OCI-LY1 (cell line): ENCODE data around the gene CAMK2D.

Experiments used
- H2AFZ ChIP-seq: fragments of 200-600 bp; sonication (generic), shearing (Covaris generic); 2 replicates; pipeline ENCODE4 v1.6.0; 2014; ENCODE audit warnings: antibody characterized with exemption, mild to moderate bottlenecking, low read length
- H3F3A ChIP-seq: fragments of 200-600 bp; sonication (generic), shearing (Covaris generic); 2 replicates; pipeline ENCODE4 v1.6.0; 2014; ENCODE audit warnings: mild to moderate bottlenecking, antibody characterized with exemption, low read length, moderate library complexity; ENCODE audit not compliant: insufficient read depth
- H3K27ac ChIP-seq: fragments of 200-600 bp; sonication (generic); 2 replicates; pipeline ENCODE4 v1.5.1; 2014; ENCODE audit warnings: low read length, mixed run types, mild to moderate bottlenecking, low read depth; ENCODE audit not compliant: poor library complexity, severe bottlenecking
- H3K27me3 ChIP-seq: fragments of 200-600 bp; sonication (generic); 2 replicates; pipeline ENCODE4 v1.6.0; 2014; ENCODE audit warnings: antibody characterized with exemption, mild to moderate bottlenecking, low read length, moderate library complexity; ENCODE audit not compliant: insufficient read depth
- H3K36me3 ChIP-seq: fragments of 200-600 bp; sonication (generic); 2 replicates; pipeline ENCODE4 v1.6.1; 2014; ENCODE audit warnings: mild to moderate bottlenecking, antibody characterized with exemption, low read length, moderate library complexity, mixed read lengths; ENCODE audit not compliant: insufficient read depth
- H3K4me1 ChIP-seq: fragments of 200-600 bp; sonication (generic); 2 replicates; pipeline ENCODE4 v1.5.1; 2014; ENCODE audit warnings: mild to moderate bottlenecking, low read length, moderate library complexity; ENCODE audit not compliant: insufficient read depth, severe bottlenecking
- H3K4me2 ChIP-seq: fragments of 200-600 bp; sonication (generic), shearing (Covaris generic); 2 replicates; pipeline ENCODE4 v1.6.1; 2014; ENCODE audit warnings: low read length
- H3K4me3 ChIP-seq: fragments of 200-600 bp; sonication (generic); 2 replicates; pipeline ENCODE4 v1.5.1; 2014; ENCODE audit warnings: low read length, low read depth, mild to moderate bottlenecking, mixed read lengths; ENCODE audit not compliant: poor library complexity, severe bottlenecking
- H3K79me2 ChIP-seq: fragments of 200-600 bp; shearing (Covaris generic); 2 replicates; pipeline ENCODE4 v1.6.1; 2016; ENCODE audit warnings: mixed run types, low read length, mixed read lengths; ENCODE audit not compliant: insufficient read depth
- H3K9ac ChIP-seq: fragments of 200-600 bp; sonication (generic), shearing (Covaris generic); 2 replicates; pipeline ENCODE4 v1.6.1; 2014; ENCODE audit warnings: mild to moderate bottlenecking, low read length, mixed read lengths
- H3K9me2 ChIP-seq: fragments of 200-600 bp; sonication (generic), shearing (Covaris generic); 2 replicates; pipeline ENCODE4 v1.6.1; 2014; ENCODE audit warnings: low read depth, mild to moderate bottlenecking, low read length, mixed read lengths
- H3K9me3 ChIP-seq: fragments of 200-600 bp; shearing (Covaris generic); 2 replicates; pipeline ENCODE4 v1.6.1; 2014; ENCODE audit warnings: low read length, mixed read lengths
- H4K20me1 ChIP-seq: fragments of 200-600 bp; sonication (generic), shearing (Covaris generic); 2 replicates; pipeline ENCODE4 v1.6.0; 2016; ENCODE audit warnings: mild to moderate bottlenecking, low read length; ENCODE audit not compliant: insufficient read depth
- CTCF ChIP-seq: fragments of 200-600 bp; sonication (generic), shearing (Covaris generic); IDR thresholded peaks from 2 replicates; pipeline ENCODE4 v1.5.1; 2017; ENCODE audit warnings: mild to moderate bottlenecking, antibody characterized with exemption, low read length, moderate library complexity, mixed read lengths
- EZH2 ChIP-seq: fragments of 200-600 bp; sonication (generic), shearing (Covaris generic); IDR thresholded peaks from 2 replicates; pipeline ENCODE4 v1.8.0; 2017; ENCODE audit warnings: borderline replicate concordance, mixed run types, mild to moderate bottlenecking, antibody characterized with exemption, low read length, moderate library complexity, mixed read lengths

Gene CAMK2D

DNA sequence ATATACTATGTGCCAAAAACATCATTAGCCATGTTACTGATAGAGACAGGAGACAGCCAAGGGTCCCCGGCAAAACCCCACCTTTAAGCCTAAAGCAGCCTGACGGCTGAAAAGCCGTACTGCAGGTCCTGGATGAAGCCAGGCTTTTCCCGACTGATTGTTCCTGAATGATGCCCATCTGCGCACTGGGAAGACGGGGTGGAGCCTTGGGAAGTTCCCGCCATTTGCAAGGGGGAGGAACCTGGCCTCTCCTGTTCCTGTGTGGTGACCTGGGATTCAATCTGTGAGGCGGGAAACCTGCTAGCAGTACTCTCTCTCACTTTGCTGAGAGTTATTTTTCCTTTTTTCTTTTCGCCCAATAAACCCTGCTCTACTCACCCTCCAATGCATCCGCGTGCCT, 15.1 kb upstream of the CAMK2D start:
- H3K36me3 ChIP-seq = no peaks in the 10 kb centered on the region
- no peaks in the 10 kb centered on the region for H4K20me1 ChIP-seq
- H3K4me3 ChIP-seq = no peak overlapping the region
- H3K4me2 ChIP-seq = no peak overlapping the region
- no peaks in the 10 kb centered on the region for H3F3A ChIP-seq
- H3K9me3 ChIP-seq = no peaks in the 10 kb centered on the region
- no peak overlapping the region for H3K27ac ChIP-seq
- H3K4me1 ChIP-seq = no peaks in the 10 kb centered on the region
- no peak overlapping the region for H3K9ac ChIP-seq
- H3K79me2 ChIP-seq = no peaks in the 10 kb centered on the region
- TF ChIP-seq EZH2 (no peak), CTCF (no peak)
- H3K9me2 ChIP-seq = no peaks in the 10 kb centered on the region
- no peaks in the 10 kb centered on the region for H3K27me3 ChIP-seq
- no peak overlapping the region for H2AFZ ChIP-seq

DNA sequence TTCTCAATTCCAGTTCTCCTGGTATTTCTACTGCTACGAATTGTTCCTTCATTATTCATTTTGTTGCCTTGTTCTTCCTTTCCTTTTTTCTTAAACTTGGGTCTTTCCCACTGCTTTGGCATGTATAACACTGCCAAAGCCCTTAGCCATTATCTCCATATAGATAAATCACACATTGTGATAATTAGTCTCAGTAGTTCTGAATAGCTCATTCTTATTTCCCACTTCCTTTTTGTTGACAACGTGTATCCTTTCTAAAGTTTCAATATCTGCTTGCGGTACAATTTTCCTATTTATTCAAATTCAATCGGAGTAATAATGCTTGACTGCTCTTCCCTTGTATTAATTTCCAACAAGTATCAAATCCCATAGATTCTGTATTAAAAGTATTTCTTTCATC, 14.5 kb upstream of the CAMK2D start:
- H3K4me3 ChIP-seq = no peak overlapping the region
- no peaks in the 10 kb centered on the region for H3K27me3 ChIP-seq
- H3K9me3 ChIP-seq = no peaks in the 10 kb centered on the region
- H3K4me1 ChIP-seq = no peaks in the 10 kb centered on the region
- no peaks in the 10 kb centered on the region for H3F3A ChIP-seq
- H3K36me3 ChIP-seq = no peaks in the 10 kb centered on the region
- no peaks in the 10 kb centered on the region for H4K20me1 ChIP-seq
- H2AFZ ChIP-seq = no peak overlapping the region
- H3K9ac ChIP-seq = no peak overlapping the region
- TF ChIP-seq CTCF = no peak
- no peak for TF ChIP-seq EZH2
- no peaks in the 10 kb centered on the region for H3K9me2 ChIP-seq
- no peak overlapping the region for H3K4me2 ChIP-seq
- no peaks in the 10 kb centered on the region for H3K79me2 ChIP-seq
- H3K27ac ChIP-seq = no peak overlapping the region

GRCh38 chr4:113773756-113774155, 12.2 kb upstream of the CAMK2D start:
- Histone ChIP-seq H3K36me3 (no peaks in the 10 kb centered on the region), H3K4me3 (no peak overlapping the region), H4K20me1 (no peaks in the 10 kb centered on the region), H3K27me3 (no peaks in the 10 kb centered on the region), H2AFZ (no peak overlapping the region), H3K4me1 (no peaks in the 10 kb centered on the region), H3K79me2 (no peaks in the 10 kb centered on the region), H3F3A (no peaks in the 10 kb centered on the region), H3K9me3 (no peaks in the 10 kb centered on the region), H3K27ac (no peak overlapping the region), H3K9ac (no peak overlapping the region), H3K9me2 (no peaks in the 10 kb centered on the region), H3K4me2 (no peak overlapping the region)
- no peak for TF ChIP-seq EZH2
- TF ChIP-seq CTCF = no peak
